K562 (cell line): ENCODE measurements around the gene NT5C. TPM values are rescaled to one million over a fixed set of nuclear protein-coding genes. Genes with fewer than 3 reads are reported as not detected.
A peak's percentile ranks its signal among the peaks of the same experiment; 100 is the strongest.

Source experiments
- AFF4 ChIP-seq: sonication (generic); formaldehyde crosslinking; IDR thresholded peaks from 2 replicates; pipeline ENCODE4 v1.8.0; 2023; ENCODE audit warnings: mild to moderate bottlenecking, missing genetic modification reagents
- CCNT2 ChIP-seq: IDR thresholded peaks from 2 replicates; pipeline ENCODE4 v1.6.1; 2011; ENCODE audit warnings: borderline replicate concordance, low read depth, mild to moderate bottlenecking, moderate library complexity, mixed read lengths, low read length; ENCODE audit not compliant: insufficient read length; ENCODE audit errors: extremely low read depth
- ZNF146 ChIP-seq: IDR thresholded peaks from one replicate; pipeline ENCODE4 v1.6.1; 2018; ENCODE audit warnings: missing compliant biosample characterization; ENCODE audit not compliant: unreplicated experiment
- ZNF609 ChIP-seq: sonication (generic); formaldehyde crosslinking; IDR thresholded peaks from 2 replicates; pipeline ENCODE4 v1.8.1; 2023; ENCODE audit warnings: missing genetic modification reagents, mild to moderate bottlenecking, borderline replicate concordance
- ZZZ3 ChIP-seq: fragments of 450-650 bp; IDR thresholded peaks from 2 replicates; pipeline ENCODE4 v1.6.1; 2016; ENCODE audit warnings: antibody characterized with exemption, mild to moderate bottlenecking, moderate library complexity
- polyA plus RNA-seq, 8 experiments: library from polyadenylated mRNA; depleted of rRNA in 4 of 8; stranded (reverse) in 5 of 8; unstranded in 3 of 8; fragments of >200 nt; fragmentation: Nextera tagmentation in 2 of 8; fragmentation: Illumina TruSeq in 1 of 8; extraction: Ambion mirVana in 2 of 8; extraction: Trizol in 1 of 8; gene quantifications; 2 replicates each; pipeline versions ENCODE4 v1.2.1 to v1.2.3, GENCODE V29; 2011 to 2014; ENCODE audit warnings: inconsistent platforms in 1 of 8, missing spikeins in 1 of 8
- total RNA-seq, 7 experiments: library from RNA; depleted of rRNA in 6 of 7; stranded (reverse); fragments of >200 nt in 6 of 7; fragmentation: Illumina TruSeq in 2 of 7; extraction: Trizol in 2 of 7; gene quantifications; 2 replicates each; pipeline versions ENCODE4 v1.2.1 to v1.2.3, GENCODE V29; 2011 to 2021; ENCODE audit warnings: low replicate concordance in 1 of 7
- TF ChIP-seq, protein P1 (sequence below), 2 experiments: fragments of 150-350 bp in 1 of 2; IDR thresholded peaks; 2 replicates each; pipeline ENCODE4 v1.6.1; 2012 to 2016; ENCODE audit warnings: low read depth in 2 of 2, low read length in 2 of 2, mild to moderate bottlenecking in 1 of 2, moderate library complexity in 1 of 2
- TF ChIP-seq, protein P2 (sequence below), 2 experiments: fragments of 450-650 bp in 1 of 2; IDR thresholded peaks; 2 replicates each; pipeline ENCODE4 v1.6.1; 2011 to 2017; ENCODE audit warnings: low read depth in 2 of 2, antibody characterized with exemption in 1 of 2, borderline replicate concordance in 1 of 2, low read length in 1 of 2, mild to moderate bottlenecking in 1 of 2, mixed read lengths in 1 of 2; ENCODE audit not compliant: control insufficient read depth in 1 of 2

NT5C gene
- total and polyA plus RNA-seq, 9 of the 15 experiments (the other 6 are each of a cell fraction or from before 2014, with no cell fraction given): 2.9 to 205 (median 45.0) TPM

DNA sequence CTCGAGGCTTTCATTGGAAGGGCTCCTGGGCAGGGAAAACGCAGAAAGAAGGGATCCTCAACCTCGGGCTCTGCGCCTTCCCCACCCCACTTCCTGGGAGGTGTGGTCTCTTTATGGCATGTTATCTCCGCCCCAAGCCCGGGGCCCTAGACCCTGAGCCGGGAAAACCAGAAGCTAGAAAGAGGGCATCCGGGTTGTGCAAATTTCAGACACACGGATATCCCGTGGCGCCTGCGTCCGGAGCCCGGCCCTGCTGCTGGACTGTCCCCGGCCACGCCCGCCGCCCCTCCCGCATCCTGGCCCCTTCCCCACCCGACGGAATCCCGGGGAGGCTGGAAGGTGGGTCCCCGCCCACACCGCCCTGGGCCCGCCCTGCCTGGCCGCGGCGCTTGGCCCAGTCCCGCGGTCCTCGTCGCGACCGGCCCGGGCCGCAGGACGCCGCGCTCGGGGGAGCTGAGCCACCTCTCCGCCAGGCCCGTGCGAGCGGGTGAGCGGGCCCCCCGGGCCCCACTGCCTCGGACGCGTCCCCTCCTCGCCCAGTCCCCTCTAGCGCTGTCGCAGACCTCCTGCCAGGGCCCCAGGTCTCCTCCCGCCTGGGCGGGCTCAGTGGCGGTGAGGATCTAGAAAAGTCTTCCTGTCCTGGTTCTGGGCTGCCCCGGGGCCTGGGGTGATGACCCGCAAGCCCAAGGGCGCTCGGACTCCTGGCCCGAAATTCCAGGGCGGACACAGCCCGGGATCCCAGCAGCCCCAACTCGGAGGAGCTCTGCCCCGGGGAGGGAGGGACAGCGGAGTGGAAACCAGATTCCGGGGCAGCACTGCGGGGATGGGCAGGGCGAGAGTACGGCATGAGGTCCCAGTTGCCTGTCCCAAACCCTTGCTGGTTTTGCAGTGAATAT lies 43.7 kb downstream of the NT5C start, which contains the start of gene SLC16A5 (continued):
- TF ChIP-seq, protein P1, sequence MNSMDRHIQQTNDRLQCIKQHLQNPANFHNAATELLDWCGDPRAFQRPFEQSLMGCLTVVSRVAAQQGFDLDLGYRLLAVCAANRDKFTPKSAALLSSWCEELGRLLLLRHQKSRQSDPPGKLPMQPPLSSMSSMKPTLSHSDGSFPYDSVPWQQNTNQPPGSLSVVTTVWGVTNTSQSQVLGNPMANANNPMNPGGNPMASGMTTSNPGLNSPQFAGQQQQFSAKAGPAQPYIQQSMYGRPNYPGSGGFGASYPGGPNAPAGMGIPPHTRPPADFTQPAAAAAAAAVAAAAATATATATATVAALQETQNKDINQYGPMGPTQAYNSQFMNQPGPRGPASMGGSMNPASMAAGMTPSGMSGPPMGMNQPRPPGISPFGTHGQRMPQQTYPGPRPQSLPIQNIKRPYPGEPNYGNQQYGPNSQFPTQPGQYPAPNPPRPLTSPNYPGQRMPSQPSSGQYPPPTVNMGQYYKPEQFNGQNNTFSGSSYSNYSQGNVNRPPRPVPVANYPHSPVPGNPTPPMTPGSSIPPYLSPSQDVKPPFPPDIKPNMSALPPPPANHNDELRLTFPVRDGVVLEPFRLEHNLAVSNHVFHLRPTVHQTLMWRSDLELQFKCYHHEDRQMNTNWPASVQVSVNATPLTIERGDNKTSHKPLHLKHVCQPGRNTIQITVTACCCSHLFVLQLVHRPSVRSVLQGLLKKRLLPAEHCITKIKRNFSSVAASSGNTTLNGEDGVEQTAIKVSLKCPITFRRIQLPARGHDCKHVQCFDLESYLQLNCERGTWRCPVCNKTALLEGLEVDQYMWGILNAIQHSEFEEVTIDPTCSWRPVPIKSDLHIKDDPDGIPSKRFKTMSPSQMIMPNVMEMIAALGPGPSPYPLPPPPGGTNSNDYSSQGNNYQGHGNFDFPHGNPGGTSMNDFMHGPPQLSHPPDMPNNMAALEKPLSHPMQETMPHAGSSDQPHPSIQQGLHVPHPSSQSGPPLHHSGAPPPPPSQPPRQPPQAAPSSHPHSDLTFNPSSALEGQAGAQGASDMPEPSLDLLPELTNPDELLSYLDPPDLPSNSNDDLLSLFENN (IDR thresholded peaks at IDR 0.05; ENCODE audit: low read depth in 2 of 2, low read length in 2 of 2): no peak
- TF ChIP-seq ZNF609 (no peak), AFF4 (CRISPR knock-in tag) (no peak), ZZZ3 (no peak), ZNF146 (CRISPR knock-in tag) (no peak), CCNT2 (peak; percentile 40)
- TF ChIP-seq, protein P2, sequence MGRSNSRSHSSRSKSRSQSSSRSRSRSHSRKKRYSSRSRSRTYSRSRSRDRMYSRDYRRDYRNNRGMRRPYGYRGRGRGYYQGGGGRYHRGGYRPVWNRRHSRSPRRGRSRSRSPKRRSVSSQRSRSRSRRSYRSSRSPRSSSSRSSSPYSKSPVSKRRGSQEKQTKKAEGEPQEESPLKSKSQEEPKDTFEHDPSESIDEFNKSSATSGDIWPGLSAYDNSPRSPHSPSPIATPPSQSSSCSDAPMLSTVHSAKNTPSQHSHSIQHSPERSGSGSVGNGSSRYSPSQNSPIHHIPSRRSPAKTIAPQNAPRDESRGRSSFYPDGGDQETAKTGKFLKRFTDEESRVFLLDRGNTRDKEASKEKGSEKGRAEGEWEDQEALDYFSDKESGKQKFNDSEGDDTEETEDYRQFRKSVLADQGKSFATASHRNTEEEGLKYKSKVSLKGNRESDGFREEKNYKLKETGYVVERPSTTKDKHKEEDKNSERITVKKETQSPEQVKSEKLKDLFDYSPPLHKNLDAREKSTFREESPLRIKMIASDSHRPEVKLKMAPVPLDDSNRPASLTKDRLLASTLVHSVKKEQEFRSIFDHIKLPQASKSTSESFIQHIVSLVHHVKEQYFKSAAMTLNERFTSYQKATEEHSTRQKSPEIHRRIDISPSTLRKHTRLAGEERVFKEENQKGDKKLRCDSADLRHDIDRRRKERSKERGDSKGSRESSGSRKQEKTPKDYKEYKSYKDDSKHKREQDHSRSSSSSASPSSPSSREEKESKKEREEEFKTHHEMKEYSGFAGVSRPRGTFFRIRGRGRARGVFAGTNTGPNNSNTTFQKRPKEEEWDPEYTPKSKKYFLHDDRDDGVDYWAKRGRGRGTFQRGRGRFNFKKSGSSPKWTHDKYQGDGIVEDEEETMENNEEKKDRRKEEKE (IDR thresholded peaks at IDR 0.05; ENCODE audit: borderline replicate concordance in 1 of 2, control insufficient read depth in 1 of 2, low read depth in 2 of 2, low read length in 1 of 2): no peak
